ENCODE data around the gene PXMP2. TPM values are rescaled to one million over a fixed set of nuclear protein-coding genes. Genes with fewer than 3 reads are reported as not detected.

Gene PXMP2
- total and polyA plus RNA-seq, 2 of the 8 experiments (the other 6 are each of a cell fraction or from before 2014, with no cell fraction given) = 13.8 to 15.1 TPM

GRCh38 chr12:132672678-132673077 lies 14.7 kb upstream of the PXMP2 start (continued):
- TF ChIP-seq, protein P1, sequence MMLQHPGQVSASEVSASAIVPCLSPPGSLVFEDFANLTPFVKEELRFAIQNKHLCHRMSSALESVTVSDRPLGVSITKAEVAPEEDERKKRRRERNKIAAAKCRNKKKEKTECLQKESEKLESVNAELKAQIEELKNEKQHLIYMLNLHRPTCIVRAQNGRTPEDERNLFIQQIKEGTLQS (IDR thresholded peaks at IDR 0.05; ENCODE audit: insufficient read depth, low read depth, low read length) = no peak
- no peak for TF ChIP-seq HDAC2 (IDR thresholded peaks at IDR 0.05; ENCODE audit: borderline replicate concordance in 1 of 2, low read depth in 2 of 2, low read length in 2 of 2)
